ENCODE results near the gene RAD18. TPM values are rescaled to one million over a fixed set of nuclear protein-coding genes. Genes with fewer than 3 reads are reported as not detected.

Gene RAD18
- total RNA-seq, 4 donors from 2014 or later: 2.5 to 11.0 (median 7.1) TPM

- Histone ChIP-seq H3K4me3 (no peak overlapping the region), H3K27me3 (no peaks in the 10 kb centered on the region), H3K27ac (no peak overlapping the region), H3K36me3 (peaks cover 0 to 24% (median 0%) of the 10 kb centered on the region in 3 donors), H3K9me3 (no peaks in the 10 kb centered on the region), H3K4me1 (no peaks in the 10 kb centered on the region)
- no peak for DNase-seq
- intact Hi-C loops (cut with DNase I): no loop called here
- WGBS, 2 donors: 78 to 79% methylated on average over 1 of the region's 1 CpG
- TF ChIP-seq CTCF (IDR thresholded peaks at IDR 0.05) (no peak), POLR2A (IDR thresholded peaks at IDR 0.05) (no peak)
Measured at GRCh38 chr3:8899876-8900460, 63.3 kb downstream of the RAD18 start.

- DNase-seq: no peak
- Histone ChIP-seq H3K9me3 (no peaks in the 10 kb centered on the region), H3K36me3 (peaks cover 0 to 24% (median 0%) of the 10 kb centered on the region in 3 donors), H3K27ac (no peak overlapping the region), H3K27me3 (no peaks in the 10 kb centered on the region), H3K4me1 (no peaks in the 10 kb centered on the region), H3K4me3 (no peak overlapping the region)
- 73 to 75% methylated on average over 2 of the region's 2 CpGs for WGBS, 2 donors
- TF ChIP-seq CTCF (IDR thresholded peaks at IDR 0.05) (no peak), POLR2A (IDR thresholded peaks at IDR 0.05) (no peak)
- intact Hi-C loops (cut with DNase I): no loop called here
Measured at GRCh38 chr3:8895829-8896228, 67.4 kb downstream of the RAD18 start.

DNA sequence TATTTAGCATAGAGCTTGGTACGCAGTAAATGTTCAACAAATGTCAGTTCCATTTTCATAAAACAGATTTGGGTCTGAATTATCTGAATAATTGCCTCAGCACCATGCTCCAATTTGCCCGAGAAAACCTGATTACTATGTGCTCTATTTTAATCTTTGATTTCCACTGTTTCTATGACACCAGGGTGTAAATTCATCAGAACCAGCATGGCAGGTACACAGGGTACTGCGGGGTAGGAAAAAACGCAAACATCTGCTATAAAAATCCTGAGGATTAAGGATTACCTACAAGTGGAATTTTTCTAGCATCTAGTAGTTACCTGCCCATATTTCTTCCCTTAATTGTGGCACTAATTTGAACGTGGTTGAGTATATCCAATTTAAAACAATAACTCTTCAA, 70.3 kb downstream of the RAD18 start:
- no peak overlapping the region for H3K27ac ChIP-seq
- H3K36me3 ChIP-seq: peaks cover 0 to 35% (median 0%) of the 10 kb centered on the region in 3 donors
- H3K4me1 ChIP-seq: no peaks in the 10 kb centered on the region
- TF ChIP-seq CTCF (IDR thresholded peaks at IDR 0.05): no peak
- TF ChIP-seq POLR2A (IDR thresholded peaks at IDR 0.05): no peak
- no peak for DNase-seq
- 84 to 86% methylated on average over 5 of the region's 5 CpGs for WGBS, 2 donors
- intact Hi-C loops (cut with DNase I): no loop called here
- no peaks in the 10 kb centered on the region for H3K9me3 ChIP-seq
- no peaks in the 10 kb centered on the region for H3K27me3 ChIP-seq
- no peak overlapping the region for H3K4me3 ChIP-seq

- intact Hi-C loops (cut with DNase I): no loop called here
- H3K27me3 ChIP-seq: no peaks in the 10 kb centered on the region
- H3K9me3 ChIP-seq: no peaks in the 10 kb centered on the region
- H3K27ac ChIP-seq: no peak overlapping the region
- H3K36me3 ChIP-seq: peaks cover 0 to 29% (median 0%) of the 10 kb centered on the region in 3 donors
- H3K4me3 ChIP-seq: no peak overlapping the region
- WGBS, 2 donors: 55 to 76% methylated on average over 1 of the region's 1 CpG
- peaks cover 0 to 2% (median 0%) of the 10 kb centered on the region in 3 donors for H3K4me1 ChIP-seq
- TF ChIP-seq POLR2A (IDR thresholded peaks at IDR 0.05) (no peak), CTCF (IDR thresholded peaks at IDR 0.05) (no peak)
- DNase-seq: no peak
Measured at GRCh38 chr3:8891774-8892173, 71.5 kb downstream of the RAD18 start.

DNA sequence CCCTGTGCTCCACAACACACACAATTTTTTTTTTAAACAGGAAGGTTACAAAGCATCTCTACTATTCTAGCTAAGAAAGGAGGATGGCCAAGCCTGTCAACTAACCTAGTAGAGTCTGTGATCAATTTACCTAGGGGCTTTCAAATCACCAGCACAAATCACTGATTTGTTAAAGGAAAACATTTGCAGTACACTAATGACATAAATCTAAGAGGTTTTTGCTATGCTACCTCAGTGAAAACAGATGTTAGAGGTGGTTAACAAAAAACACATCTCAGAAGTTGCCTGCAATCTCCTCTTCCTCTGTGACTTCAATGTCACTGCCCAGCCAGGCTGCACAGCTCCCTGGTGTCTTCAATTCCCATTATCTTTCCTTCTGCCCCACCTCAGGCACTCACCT, 72.0 kb downstream of the RAD18 start:
- H3K4me3 ChIP-seq: no peak overlapping the region
- H3K27ac ChIP-seq: no peak overlapping the region
- H3K36me3 ChIP-seq: peaks cover 0 to 24% (median 0%) of the 10 kb centered on the region in 3 donors
- intact Hi-C loops (cut with DNase I): no loop called here
- TF ChIP-seq POLR2A (IDR thresholded peaks at IDR 0.05): no peak
- no peak for TF ChIP-seq CTCF (IDR thresholded peaks at IDR 0.05)
- peaks cover 0 to 6% (median 0%) of the 10 kb centered on the region in 3 donors for H3K4me1 ChIP-seq
- DNase-seq: no peak
- H3K27me3 ChIP-seq: no peaks in the 10 kb centered on the region
- no peaks in the 10 kb centered on the region for H3K9me3 ChIP-seq
